H1 (cell line): ENCODE data around the gene CALM3. TPM values are rescaled to one million over a fixed set of nuclear protein-coding genes. Genes with fewer than 3 reads are reported as not detected.

Experiments used
- CEBPB ChIP-seq: IDR thresholded peaks from 2 replicates; pipeline ENCODE4 v1.6.1; 2012; ENCODE audit warnings: low read depth, low read length
- EGR1 ChIP-seq: IDR thresholded peaks from 2 replicates; pipeline ENCODE4 v1.6.1; 2011; ENCODE audit warnings: low read depth, low read length, borderline replicate concordance
- FOSL1 ChIP-seq: IDR thresholded peaks from 2 replicates; pipeline ENCODE4 v1.6.1; 2011; ENCODE audit warnings: mild to moderate bottlenecking, low read depth, low read length, moderate library complexity; ENCODE audit not compliant: insufficient read depth
- JUN ChIP-seq: IDR thresholded peaks from 2 replicates; pipeline ENCODE4 v1.6.1; 2011; ENCODE audit warnings: low read depth, mild to moderate bottlenecking, improper control_type of control experiment, low read length
- NRF1 ChIP-seq: IDR thresholded peaks from 2 replicates; pipeline ENCODE4 v1.6.1; 2011; ENCODE audit warnings: mild to moderate bottlenecking, low read depth, low read length, improper control_type of control experiment
- POU5F1 ChIP-seq: IDR thresholded peaks from 2 replicates; pipeline ENCODE4 v1.6.1; 2011; ENCODE audit warnings: low read depth, mild to moderate bottlenecking, low read length, moderate library complexity
- RXRA ChIP-seq: IDR thresholded peaks from 2 replicates; pipeline ENCODE4 v1.6.1; 2011; ENCODE audit warnings: low read depth, mild to moderate bottlenecking, low read length, moderate library complexity; ENCODE audit not compliant: insufficient read depth
- SRF ChIP-seq: IDR thresholded peaks from 2 replicates; pipeline ENCODE4 v1.6.1; 2011; ENCODE audit warnings: mild to moderate bottlenecking, low read depth, low read length, moderate library complexity
- SUZ12 ChIP-seq: fragments of 200-600 bp; sonication (generic); IDR thresholded peaks from 2 replicates; pipeline ENCODE4 v1.6.1; 2012; ENCODE audit warnings: mild to moderate bottlenecking, inconsistent platforms, low read length, moderate library complexity, mixed read lengths
- polyA plus RNA-seq, 7 experiments: library from polyadenylated mRNA; depleted of rRNA in 3 of 7; stranded (reverse) in 5 of 7; unstranded in 2 of 7; fragments of >200 nt in 5 of 7; fragments of 200-250 nt in 2 of 7; gene quantifications; 1 replicate in 5 of 7; 2 replicates in 1 of 7; 4 replicates in 1 of 7; pipeline versions ENCODE4 v1.2.1 to v1.2.3, GENCODE V29; 2011 to 2013; ENCODE audit warnings: missing spikeins in 2 of 7, mixed read lengths in 2 of 7
- total RNA-seq: library from RNA; stranded (reverse); fragmentation: NEBNext Ultra II Directional; extraction: Animal tissue kit (Norgen Biotek cat#: 25700); gene quantifications from 2 replicates; pipeline ENCODE4 v1.2.1, GENCODE V29; 2021
- TF ChIP-seq, protein P1 (sequence below): IDR thresholded peaks from 2 replicates; pipeline ENCODE4 v1.6.1; 2012; ENCODE audit warnings: low read length, inconsistent platforms

The CALM3 gene
- total and polyA plus RNA-seq, 2 of the 8 experiments (the other 6 are each of a cell fraction or from before 2014, with no cell fraction given) = 315 to 326 TPM

DNA sequence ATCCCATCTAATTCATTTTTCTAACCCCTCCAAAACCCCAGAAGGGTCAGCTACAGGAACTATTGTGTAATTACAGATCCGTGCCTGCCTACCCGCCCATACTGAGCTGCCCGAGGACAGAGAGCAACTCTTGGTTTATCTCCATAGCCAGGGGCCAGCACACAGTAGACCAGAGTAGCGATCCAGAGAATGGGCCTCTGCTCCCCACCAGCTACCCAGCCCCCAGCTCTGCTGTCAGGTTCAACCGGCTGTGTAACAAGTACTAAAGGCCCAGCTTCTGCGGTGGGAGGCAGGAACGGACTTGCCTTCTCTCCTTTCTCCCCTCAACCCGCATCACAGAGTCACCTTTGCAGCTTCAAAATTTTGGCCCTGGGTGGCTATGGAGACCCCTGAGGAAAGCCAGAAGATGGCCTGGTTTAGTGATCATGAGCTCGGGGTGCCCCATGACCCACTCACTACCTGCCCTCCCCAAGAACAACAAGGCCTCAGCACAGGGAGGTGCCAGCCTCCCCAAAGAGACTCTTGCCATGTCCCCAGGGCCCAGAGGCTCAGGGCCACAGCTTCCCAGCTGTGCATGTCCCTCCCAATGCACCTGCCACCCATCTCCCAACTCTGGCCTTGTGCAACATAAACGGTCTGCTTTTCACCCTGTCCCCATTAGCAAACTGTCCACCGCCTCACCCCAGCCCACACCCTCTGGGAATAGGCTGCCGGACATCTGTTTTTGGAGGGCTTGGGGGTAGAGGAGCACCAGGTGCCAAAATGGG lies 5.7 kb downstream of the CALM3 start (continued):
- no peak for TF ChIP-seq JUN
- TF ChIP-seq CEBPB = no peak
- TF ChIP-seq SUZ12 = no peak
- no peak for TF ChIP-seq SRF
- TF ChIP-seq EGR1 = no peak
- TF ChIP-seq RXRA = no peak
- no peak for TF ChIP-seq POU5F1
- TF ChIP-seq, protein P1, sequence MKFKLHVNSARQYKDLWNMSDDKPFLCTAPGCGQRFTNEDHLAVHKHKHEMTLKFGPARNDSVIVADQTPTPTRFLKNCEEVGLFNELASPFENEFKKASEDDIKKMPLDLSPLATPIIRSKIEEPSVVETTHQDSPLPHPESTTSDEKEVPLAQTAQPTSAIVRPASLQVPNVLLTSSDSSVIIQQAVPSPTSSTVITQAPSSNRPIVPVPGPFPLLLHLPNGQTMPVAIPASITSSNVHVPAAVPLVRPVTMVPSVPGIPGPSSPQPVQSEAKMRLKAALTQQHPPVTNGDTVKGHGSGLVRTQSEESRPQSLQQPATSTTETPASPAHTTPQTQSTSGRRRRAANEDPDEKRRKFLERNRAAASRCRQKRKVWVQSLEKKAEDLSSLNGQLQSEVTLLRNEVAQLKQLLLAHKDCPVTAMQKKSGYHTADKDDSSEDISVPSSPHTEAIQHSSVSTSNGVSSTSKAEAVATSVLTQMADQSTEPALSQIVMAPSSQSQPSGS = no peak
- no peak for TF ChIP-seq FOSL1
- no peak for TF ChIP-seq NRF1
- TF ChIP-seq, all 59 proteins: peak for 0
